RPMI7951 (cell line): ENCODE results near the gene SHROOM1. TPM values are rescaled to one million over a fixed set of nuclear protein-coding genes. Genes with fewer than 3 reads are reported as not detected.

Source experiments
- DNase-seq: peaks from one replicate; pipeline ENCODE4 v3.0.0-alpha.2; 2012; ENCODE audit warnings: low read depth
- total RNA-seq: library from RNA; depleted of rRNA; stranded (reverse); fragments of >200 nt; shearing (Covaris generic); gene quantifications from 2 replicates; pipeline ENCODE4 v1.2.3, GENCODE V29; 2014; rRNA removed

The SHROOM1 gene
- total RNA-seq, 1 experiment from 2014 or later, result 4.8 TPM

GRCh38 chr5:132776938-132777208, 53.6 kb downstream of the SHROOM1 start:
- no peak for DNase-seq

- peak; percentile 29 for DNase-seq
Observed at GRCh38 chr5:132776131-132776937, 54.1 kb downstream of the SHROOM1 start.

- DNase-seq, result no peak
Observed at GRCh38 chr5:132775476-132775961, 54.9 kb downstream of the SHROOM1 start.

GRCh38 chr5:132774896-132775295, 55.6 kb downstream of the SHROOM1 start:
- no peak for DNase-seq

- DNase-seq, result no peak
Observed at GRCh38 chr5:132774406-132774805, 56.0 kb downstream of the SHROOM1 start.

- DNase-seq, result no peak
Observed at GRCh38 chr5:132773601-132774355, 56.7 kb downstream of the SHROOM1 start.

GRCh38 chr5:132773114-132773513, 57.3 kb downstream of the SHROOM1 start:
- DNase-seq, result peak; percentile 30

- no peak for DNase-seq
Observed at GRCh38 chr5:132772291-132773070, 58.0 kb downstream of the SHROOM1 start.

Other genes starting within 250 kb of the SHROOM1 start
- gene IL13, start 172.5 kb downstream of the SHROOM1 start, total RNA-seq, result not detected in 2 replicates
- not detected in 2 replicates for gene IL4, start 156.7 kb downstream of the SHROOM1 start, total RNA-seq
- gene KIF3A, start 93.1 kb downstream of the SHROOM1 start, total RNA-seq, result 4.4 and 4.6 TPM in 2 replicates
- 2.0 TPM in 1 of 2 replicates, not detected in the other for gene CCNI2, start 83.2 kb downstream of the SHROOM1 start, total RNA-seq
- 34.3 and 44.8 TPM in 2 replicates for gene SEPTIN8, start 53.4 kb downstream of the SHROOM1 start, total RNA-seq
- gene SOWAHA, start 17.3 kb downstream of the SHROOM1 start, total RNA-seq, result not detected in 2 replicates
- gene GDF9, start 35.8 kb upstream of the SHROOM1 start, total RNA-seq, result 0.12 and 0.39 TPM in 2 replicates
- 330 and 401 TPM in 2 replicates for gene UQCRQ, start 36.0 kb upstream of the SHROOM1 start, total RNA-seq
- 0.29 and 0.84 TPM in 2 replicates for gene LEAP2, start 43.0 kb upstream of the SHROOM1 start, total RNA-seq
- 23.8 and 27.4 TPM in 2 replicates for gene AFF4, start 133.0 kb upstream of the SHROOM1 start, total RNA-seq
- gene ZCCHC10, start 195.9 kb upstream of the SHROOM1 start, total RNA-seq, result 20.1 and 33.3 TPM in 2 replicates
- gene HSPA4, start 221.4 kb upstream of the SHROOM1 start, total RNA-seq, result 68.8 and 108 TPM in 2 replicates